Endometrium (tissue), 2 donors: ENCODE data around the gene COL26A1.

Experiments used
- FAIRE-seq: peaks from 2 replicates; lab custom pipeline; 2012; peaks lifted over from hg19 to GRCh38; lab: Jason Lieb, UNC
- donor health status: control.
- donor health status: control.

Gene COL26A1

DNA sequence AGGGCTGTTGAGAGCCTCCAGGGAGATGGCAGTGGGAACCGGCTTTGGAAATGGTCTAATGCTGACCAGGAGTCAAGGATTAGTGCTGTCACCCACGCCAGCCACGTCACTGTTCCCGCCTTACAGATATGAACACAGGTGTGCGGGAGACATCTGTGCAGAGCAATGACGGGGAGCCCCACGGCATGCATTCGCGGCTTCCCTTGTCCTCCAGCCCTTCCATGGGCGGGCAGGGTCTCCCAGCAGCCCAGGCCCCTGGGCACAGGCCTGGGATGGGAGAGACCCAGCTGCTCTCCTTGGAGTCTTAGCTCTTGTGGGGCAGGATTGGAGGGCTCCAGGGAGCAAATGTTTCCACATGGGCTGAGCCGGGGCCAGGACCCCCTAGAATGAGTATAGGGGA, 172.2 kb downstream of the COL26A1 start:
- FAIRE-seq = no peak

DNA sequence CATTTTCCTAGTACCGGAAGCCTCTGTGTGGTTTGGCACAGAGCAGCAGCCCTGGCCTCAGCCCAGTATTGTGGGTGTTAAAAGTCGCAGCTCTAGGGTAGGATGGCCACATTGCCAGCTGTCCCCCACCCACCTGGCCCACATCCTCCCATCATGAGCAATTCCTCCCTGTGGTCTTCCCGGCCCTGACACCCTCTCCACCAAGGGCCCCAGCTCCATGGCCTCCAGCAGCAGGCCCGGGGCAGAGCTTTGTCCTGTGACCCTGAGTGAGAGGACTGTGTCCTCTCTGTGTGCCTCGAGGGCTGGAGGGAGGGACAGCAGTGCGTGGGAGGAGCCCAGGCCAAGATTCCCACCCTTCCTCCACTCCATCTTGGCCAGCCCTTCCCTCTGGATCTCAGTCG, 172.7 kb downstream of the COL26A1 start:
- no peak for FAIRE-seq

DNA sequence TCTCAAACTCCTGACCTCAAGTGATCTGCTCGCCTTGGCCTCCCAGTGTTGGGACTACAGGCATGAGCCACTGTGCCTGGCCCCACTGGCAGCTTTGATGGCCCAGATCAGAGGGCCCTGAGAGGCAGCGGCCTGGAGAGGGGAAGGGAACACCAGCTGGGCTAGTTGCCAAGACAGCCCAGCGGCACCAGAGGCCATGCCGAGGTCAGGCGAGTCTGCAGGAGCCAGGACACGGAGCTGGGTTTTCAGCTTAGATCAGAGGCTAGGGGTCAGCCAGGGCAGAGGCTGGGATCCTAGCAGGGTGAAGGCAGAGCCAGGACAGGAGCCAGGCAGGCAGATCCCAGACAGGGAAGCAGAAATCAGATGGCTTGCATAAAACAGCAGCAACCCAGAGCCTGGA, 173.6 kb downstream of the COL26A1 start:
- FAIRE-seq = no peak

DNA sequence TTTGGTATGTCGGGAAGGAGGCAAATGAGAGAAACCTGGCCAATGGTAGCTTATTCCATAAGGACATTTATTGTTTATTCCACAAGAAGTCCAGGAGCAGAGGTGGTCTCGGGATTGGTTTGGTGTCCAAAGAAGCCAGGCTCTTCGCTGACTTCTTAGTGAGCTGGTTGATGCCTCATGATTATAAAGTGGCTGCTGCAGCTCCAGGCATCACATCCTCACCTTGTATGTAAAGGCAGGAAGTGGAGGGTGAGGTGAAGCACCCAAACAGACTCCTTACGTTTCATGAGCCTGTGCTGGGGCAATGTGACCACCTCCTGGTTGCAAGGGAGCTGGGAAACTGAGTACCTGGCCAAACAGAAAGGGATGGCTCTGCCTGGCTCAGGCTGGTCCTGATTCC, 174.0 kb downstream of the COL26A1 start:
- FAIRE-seq = no peak

DNA sequence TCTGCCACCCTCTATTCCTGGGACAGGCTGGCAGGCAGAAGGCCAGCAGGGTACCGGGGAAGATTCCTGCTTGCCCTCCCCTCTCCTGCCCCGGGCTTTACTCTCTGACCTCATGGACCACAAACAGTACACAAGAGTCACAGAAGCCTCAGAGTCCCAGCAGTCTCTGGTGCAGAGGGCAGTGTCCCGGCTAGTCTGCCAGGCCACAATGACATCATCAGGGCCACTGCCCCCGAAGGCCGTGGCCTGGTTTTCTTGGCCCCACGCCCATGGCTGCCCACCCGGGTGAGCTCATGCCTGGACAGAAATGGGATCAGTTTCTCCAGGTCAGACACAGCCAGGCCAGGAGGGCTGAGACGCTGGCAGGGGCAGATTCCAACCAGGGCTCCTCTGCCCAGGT, 174.5 kb downstream of the COL26A1 start:
- no peak for FAIRE-seq

DNA sequence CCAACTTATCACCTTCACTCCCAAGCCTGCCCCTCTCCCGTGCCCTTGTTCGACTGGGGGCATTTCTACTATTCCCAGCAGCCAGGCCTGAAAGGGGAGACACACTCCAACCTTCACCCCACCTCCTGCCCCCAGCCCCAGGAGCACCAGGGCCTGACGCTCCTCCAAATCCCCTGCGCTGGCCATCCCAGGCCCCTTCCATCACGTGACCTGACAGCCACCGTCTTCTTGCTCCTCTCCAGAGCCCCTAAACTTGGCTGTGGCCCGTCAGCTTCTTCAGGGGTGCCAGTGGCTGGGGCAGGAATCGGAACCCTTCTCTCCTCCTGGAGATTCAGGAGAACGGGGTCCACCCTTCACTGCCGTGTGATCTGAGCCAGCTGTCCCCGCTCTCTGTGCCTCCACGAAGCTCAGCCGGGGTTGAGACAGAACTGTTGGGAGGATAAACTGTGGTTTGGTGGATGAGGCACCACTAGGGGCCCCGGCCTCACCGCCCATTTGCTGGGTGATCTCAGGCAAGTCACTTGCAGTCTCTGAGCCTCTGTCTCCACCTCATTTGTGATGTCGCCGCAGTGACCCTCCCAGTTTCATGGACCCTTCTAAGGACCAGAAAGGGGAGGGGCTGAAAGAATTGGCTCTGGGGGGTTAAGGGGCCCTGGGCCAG, 175.4 kb downstream of the COL26A1 start:
- FAIRE-seq = no peak

DNA sequence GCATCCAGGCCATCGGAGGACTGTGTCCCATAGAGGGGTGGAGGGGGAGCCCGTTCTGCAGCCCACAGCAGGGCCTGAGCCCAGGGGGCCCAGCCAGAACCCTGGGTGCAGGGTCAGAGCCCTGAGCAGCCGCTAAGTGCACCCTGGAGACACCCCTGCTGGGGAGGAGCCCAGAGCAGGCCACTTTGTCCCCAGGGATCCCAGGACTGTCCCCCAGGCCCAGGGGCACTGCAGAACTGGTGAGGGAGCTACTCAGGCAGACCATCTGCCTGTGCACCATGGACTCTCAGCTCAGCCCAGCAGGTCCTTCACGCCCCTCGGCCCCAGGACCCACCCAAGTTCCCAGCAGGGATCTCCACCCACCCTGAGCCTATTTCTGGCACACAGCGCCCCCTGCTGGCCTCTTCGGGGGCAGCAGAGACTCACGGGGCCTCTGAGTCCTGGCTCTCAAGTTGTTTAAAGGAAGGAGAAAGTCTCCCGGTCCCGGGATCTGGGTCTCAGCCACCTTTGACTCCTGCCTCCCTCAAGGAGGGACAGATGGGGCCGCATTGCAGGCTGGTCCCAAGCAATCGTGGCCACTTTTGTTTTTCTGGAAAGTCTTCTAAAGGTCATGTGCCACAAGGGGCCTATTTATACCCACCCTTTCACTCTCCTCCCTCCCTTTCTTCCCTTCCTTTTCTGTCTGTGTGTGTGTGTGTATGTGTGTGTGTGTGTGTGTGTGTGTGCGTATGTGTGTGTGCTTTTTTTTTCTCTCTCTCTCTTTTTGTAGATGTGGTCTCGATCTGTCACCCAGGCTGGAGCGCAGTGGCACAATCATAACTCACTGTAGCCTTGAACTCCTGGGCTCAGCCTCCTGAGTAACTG, 176.2 kb downstream of the COL26A1 start:
- FAIRE-seq = no peak

DNA sequence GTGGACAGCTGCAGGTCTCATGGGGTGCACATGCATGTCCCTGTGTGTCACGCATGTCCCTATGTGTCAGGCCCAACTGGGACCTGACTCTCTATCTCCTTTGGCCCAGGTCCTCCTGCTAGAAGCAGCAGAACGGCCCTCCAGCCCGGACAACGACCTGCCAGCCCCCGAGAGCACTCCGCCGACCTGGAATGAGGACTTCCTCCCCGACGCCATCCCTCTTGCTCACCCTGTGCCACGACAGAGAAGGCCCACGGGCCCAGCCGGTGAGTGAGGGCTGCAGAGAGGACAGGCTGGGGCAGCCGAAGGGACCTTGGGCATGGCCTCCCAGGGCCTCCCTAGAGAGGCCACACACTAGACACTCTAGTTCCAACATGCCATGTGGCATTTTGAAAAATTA, 177.1 kb downstream of the COL26A1 start:
- no peak for FAIRE-seq

DNA sequence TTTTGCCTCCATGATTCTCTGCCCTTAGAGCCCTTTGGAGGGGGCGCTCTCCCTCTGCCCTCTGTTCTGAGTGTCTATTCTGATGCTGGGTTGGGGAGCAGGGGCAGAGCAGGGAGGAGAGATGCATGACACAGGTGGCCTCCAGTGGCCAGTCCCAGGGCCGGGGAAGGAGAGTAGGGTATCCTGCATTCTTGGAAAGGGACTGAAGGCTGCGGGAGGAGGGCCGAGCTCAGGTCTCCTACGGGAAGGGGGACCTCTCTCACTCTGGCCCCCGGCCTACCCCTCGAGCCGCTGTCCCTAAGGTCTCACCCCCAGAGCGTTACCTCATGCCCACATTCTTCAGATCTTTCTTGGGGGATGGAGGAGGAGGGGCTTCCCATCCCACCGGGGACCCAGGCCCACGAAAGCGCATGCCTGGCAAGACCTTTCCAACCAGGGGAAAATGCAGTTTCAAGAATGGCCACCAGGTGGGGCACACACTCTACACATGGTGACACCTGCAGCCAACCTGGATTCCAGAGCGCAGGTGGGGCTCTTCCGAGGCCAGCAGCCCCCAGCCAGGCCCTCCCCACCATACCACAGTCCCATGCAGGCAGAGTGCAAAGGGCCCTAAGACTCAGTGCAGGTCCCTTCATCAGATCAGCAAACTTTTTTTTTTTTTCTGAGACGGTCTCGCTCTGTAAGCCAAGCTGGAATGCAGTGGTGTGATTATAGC, 180.0 kb downstream of the COL26A1 start:
- FAIRE-seq = no peak

DNA sequence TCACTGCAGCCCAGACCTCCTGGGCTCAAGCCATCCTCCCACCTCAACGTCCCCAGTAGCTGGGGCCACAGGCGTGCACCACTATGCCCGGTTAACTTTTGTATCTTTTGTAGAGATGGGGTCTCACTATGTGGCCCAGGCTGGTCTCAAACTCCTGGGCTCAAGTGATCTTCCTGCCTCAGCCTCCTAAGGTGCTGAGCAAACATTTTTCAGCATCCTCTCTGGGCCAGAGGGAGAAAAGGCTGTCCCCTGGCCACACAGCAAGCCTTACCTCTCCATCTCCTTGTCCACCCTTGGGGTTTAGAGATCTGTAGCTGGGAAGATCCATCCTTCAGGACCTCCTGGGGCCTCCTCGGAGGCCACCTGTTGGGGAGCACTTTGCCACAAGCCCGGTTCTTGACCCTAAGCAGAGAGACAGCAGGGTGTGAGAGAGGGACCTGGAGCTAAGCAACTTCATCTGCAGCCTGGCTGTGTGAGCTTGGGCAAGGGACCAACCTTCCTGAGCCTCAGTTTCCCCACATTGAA, 180.6 kb downstream of the COL26A1 start:
- FAIRE-seq = no peak

DNA sequence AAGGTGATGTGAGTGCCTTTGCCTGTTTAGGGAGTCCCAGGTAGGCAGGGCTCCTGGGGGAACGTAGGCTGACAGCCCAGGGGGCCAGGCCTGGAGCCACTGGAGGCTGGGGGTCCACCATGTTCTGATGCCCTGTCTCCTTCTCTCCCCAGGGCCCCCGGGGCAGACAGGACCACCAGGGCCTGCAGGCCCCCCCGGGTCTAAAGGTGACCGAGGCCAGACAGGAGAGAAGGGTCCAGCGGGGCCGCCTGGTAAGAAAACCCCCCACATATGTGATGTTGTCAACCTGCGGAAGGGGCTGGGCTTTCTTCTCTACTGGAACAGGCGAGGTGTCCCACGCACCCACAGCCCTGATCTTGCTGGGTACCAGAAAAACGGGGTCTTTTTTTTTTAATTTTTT, 181.2 kb downstream of the COL26A1 start:
- FAIRE-seq = no peak

DNA sequence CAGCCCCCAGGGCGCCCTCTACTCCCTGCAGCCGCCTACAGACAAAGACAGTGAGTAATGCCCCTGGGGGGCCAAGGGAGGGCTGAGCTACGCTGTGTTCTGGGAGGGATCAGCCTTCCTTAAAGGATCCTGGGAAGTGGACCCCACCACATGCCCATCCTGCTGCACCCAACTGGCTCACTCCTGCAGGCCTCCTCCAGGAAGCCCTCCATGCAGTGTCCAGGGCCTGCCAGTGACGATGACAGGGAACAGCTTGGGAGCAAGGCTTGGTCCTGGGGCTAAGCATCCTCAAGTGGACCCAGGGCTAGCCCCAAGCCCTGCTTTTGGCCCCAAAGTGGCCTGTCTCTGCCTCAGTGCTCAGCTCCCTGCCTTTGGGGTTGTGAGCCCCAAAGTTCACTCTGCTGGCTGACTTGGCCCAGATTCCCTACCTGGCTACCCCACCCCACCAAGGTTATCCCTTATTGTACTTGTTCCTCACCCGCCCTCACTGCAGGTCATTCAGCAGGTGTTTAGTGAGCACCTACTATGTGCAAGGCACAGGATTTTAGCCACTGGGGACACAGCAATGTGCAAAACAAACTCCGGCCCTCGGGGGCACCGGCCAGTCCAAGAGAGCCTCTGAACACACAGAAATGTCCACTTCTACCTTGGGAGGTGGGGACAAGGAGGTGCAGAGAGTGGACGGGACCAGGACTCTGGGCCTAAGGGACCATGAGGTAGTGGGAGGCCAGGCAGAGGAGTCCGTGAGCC, 182.9 kb downstream of the COL26A1 start:
- no peak for FAIRE-seq

DNA sequence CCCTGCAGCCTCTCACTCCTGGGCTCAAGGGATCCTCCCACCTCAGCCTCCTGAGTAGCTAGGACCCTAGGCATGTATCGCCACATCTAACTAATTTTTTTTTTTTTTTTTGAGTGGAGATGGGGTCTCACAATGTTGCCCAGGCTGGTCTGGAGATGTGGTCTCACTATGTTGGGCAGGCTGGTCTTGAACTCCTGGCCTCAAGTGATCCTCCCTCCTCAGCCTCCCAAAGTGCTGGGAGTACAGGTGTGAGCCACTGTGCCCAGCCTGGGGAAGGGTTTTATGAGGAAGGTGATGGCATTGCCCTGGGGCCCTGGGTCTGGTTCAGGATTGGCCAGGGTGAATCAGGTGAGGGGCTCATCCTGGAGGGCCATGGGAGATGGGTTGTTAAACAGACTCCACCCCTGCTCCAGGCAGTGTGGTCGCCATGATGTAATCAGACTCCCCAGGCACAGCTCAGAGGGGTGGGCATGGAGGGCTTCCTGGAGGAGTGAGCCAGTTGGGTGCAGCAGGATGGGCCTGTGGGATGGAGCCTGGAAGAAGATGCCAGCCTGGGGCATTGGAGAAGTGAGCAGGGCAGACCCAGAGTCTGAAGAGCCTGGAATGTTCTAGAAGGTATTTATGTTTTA, 183.7 kb downstream of the COL26A1 start:
- no peak for FAIRE-seq

DNA sequence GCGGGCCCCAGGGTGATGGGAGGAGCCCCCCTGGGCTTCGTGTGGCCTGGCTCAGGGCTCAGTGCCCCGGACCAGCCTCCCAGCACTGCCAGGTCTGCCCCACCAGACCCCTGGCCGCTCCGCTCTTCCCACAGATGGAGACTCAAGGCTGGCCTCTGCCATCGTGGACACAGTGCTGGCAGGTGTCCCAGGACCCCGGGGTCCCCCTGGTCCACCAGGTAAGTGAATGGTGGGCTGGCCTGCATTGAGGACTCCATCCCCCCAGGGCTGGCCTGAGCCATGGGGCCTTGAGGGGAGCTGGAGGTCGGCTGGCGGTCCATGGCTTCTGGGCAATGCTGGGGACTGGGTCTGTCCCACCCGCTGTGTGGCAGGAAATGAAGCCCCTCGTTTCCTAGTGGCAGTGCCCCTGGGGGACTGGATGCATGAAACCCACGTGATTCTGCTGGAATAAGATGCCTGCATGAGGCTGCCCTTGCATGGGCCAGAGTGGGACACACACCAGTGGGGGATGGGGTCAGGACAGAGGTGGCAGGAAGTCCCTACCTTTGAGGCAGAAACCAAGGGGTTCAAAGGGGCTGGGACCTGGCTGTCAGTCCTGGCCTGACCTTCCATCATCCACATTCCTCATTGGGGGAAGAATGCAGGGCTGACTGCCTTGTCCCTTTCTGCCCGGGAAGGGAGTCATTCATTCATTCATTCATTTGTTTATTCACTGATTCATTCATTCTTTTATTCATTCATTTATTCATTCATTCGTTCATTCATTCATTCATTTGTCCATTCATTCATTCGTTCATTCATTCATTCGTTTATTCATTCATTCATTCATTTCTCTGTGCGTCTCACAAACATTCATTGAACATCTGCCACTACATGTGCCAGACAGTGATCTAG, 184.6 kb downstream of the COL26A1 start:
- FAIRE-seq = no peak

DNA sequence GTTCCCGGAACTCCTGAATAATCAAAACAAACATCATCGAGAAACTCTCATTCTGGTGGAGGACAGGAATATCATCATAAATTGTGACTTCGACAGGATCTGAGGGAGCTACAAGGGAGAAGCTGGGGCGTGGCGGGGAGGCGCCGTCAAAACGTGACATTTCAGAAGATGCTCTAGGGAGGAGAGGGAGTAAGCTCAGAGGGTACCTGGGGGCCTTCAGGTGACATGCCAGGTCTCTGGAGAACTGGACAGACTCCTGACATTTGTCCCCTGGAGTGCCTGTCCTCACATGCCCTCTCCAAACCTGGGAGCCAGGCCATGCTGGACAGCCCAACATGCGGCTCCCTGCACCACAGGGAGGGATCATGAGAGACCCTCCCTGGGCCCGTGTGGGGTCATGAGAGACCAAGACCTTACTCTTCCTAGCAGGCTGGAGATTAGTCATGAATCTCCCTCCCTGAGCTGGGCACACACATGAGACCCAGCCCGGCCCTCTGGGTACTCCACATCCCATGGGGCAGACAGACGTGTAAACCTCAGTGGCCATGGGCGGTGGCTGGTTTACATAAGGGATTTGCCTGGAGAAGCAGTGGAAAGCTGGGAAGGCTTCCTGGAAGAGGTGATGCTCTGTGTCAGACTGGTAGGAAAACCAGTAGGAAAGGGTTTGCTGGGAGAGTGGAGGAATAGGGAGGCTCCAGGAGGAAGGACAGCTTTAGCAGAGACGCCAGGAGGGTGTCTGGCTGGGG, 185.4 kb downstream of the COL26A1 start:
- no peak for FAIRE-seq

DNA sequence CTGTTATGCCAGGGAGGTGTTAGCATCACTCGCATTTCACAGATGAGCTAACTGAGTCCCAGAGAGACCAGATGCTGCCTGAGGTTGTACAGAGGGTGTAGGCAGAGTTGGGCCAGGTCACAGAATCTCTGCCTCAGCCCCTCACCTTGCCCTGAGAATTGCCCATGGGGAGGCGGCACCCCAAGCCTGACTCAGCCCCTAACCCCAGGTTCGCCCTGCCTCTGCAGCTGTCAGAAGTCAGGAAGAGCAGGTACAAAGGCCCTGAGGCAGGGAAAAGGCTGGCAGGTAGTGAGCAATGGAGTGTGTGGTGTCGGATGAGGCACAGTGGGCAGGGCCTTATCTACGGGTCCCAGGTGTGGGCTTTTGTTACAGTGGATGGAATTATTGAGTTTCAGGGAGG, 187.1 kb downstream of the COL26A1 start:
- FAIRE-seq = no peak

DNA sequence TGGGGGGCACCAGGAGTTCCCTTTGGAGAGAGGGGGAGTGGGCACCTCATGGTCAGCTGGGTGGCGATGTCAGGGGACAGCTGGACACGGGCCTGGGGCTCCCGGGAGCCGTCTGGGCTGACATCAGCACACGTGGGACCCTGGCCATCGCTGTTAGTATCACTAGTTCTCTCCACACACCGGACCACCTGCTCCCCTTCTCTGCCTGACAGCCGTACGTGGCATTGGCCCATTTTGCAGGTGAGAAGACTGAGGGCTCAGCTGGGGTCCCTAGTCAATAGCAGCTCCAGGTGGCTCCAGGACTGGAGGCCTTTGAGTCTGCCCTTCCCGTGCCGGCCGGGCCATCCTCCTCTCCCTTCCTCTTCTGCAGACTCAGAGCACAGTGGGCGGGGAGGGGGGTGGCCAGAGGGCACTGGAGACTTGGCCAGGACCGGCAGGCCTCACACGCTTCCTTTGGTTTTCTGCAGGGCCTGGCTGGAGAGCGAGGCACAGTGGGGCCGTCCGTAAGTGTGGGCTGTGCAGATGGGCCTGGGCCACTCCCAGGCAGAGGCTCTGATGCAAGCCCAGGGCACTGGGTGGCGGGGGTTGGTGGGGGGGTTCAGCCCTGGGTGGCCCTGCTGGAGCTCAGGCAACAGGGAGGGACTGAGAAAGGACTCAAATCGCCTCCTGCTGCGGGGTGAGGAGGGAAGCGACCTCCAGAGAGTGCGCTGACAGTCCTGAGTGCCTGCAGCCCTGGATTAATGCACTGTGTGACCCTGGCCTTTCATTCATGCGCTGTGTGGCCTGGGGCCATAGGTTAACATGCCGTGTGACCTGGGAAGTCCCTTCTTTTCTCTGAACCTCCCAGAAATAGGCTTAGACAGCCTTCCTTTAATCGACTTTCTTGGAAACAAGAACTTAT, 188.2 kb downstream of the COL26A1 start:
- no peak for FAIRE-seq

DNA sequence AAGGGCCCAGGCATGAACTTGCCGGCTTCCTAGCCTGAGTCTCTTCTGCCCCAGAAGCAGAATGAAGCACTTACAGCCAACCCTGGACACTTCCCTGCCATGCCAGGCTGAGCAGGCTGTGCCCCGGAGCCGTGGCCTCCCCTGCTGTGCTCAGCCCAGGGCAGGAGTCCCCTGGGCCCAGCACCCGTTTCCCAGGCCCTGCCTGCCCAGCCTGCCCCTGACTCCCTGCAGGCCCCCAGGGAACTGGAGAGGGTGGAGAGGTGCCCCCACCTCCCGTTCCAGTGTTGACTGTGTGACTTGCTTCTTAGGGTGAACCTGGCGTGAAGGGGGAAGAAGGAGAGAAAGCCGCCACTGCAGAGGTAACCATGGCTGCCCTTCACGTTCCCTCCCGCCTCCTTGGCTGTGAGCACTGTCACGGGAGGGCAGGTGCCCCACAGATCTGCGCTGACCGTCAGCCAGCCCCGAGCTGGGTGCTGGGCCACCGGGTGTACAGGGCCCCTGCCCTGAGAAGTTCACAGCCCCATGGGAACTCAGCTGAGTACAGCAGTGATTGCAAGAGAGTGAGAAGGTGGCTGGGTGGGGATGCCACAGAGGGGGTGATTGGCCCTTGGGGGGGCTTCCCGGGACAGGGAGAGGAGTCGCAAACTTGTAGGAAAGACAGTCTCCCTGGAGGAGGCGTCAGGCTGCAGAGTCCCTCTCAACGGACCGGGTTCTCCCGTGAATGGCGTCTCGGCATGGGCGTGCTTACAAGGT, 190.5 kb downstream of the COL26A1 start:
- no peak for FAIRE-seq
